Superior temporal gyrus (tissue), 1 donor: ENCODE data around the gene COL9A3.
A peak's percentile ranks its signal among the peaks of the same experiment; 100 is the strongest.

Source experiments
- DNase-seq: peaks from one replicate; pipeline ENCODE4 v3.0.0-alpha.2; 2016; ENCODE audit errors: extremely low spot score

Gene COL9A3

GRCh38 chr20:62796699-62797491 is 20.0 kb upstream of the COL9A3 start:
- DNase-seq = no peak

DNA sequence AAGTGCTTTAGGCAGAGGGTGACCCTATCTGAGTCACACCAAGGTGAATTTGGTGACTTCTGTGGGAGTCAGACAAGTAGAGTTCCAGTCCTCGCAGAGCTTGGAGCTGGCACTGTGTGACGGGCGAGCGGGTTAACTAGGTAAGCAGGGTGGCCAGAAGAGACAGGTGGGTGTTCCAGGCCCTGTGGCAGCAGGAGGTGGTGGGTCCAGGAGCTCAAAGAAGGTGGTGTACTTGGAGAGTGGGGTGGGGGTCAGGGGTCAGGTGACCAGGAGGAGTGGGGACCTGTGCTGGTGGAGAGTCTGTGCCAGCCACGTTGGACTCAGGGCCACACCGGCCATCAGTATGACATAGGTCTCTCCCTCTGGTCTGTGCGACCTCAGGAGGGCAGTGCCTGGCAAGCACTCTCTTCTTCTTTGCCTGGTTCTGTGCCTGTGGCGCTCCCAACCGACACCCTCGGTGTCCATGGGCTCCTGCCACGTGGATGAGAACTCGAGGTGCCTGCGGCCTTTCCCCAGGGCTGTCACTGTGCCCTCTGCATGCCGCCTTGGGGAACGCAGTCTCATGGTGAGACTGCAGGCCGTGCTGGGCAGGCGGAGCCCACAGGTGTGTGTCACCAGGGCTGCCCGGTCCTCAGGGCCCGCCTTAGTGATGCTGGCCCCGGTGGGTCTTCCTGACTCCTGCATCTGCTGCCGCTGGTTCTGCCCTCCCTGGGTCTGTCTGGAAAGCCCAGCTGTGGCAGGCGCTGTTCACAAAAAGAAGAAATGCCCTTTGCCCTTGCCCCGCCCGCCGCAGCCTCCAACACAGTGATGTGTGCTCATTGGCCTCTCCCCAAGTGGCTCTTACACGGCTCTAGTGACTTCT is 18.9 kb upstream of the COL9A3 start:
- no peak for DNase-seq

DNA sequence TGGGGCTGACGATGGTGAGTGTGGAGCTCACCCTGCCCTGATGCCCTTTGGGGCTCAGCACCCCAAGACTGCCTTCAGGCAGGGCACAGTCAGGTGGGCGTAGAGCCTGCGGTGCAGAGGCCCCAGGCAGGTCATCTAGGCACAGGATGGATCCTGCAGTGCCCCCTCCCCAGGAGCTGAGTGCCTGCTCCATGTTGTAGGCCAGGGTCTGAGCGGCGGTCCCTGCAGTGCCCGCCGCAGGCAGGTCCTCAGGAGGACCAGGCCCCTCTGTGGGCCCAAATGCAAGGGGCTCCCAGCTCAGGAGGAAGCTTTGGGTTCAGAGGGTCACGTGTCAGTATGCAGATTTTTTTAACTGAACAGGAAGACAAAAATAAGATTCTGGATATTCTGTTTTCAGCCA is 17.8 kb upstream of the COL9A3 start:
- DNase-seq = no peak

DNA sequence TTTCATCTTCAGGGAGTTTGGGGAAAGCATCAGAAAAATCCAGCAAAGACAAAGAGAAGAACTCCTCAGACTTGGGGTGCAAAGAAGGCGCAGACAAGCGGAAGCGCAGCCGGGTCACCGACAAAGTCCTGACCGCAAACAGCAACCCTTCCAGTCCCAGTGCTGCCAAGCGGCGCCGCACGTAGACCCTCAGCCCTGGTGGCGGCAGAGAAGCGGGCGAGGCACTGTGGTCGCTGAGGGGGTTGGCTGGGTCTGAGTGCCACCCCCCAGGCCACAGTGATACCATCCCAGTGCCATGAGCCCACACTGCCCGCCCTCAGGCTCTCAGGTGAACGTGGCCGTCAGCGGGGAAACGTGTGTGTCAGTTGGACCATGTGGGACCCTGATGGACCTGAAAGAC is 17.4 kb upstream of the COL9A3 start:
- DNase-seq = no peak

DNA sequence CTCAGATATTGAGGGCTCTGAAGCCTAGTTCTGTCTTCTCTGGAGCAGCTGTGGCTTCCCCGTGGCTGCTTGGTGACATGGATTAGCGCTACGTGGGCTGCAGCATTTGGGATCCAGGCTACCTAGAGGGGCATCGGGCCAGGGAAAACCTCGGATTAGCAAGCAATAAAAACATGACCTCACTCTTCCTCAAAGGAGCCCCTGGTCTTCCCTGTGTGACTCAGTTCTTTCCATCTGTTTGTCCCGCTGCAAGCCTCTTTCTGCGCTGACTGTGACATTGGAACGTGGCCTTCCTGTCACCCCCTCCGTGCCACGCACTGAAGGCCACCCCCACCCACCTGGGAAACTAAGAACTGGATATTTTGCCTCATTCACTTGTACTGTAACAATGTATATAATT is 17.0 kb upstream of the COL9A3 start:
- no peak for DNase-seq

- no peak for DNase-seq
Measured at GRCh38 chr20:62800314-62801259, 16.3 kb upstream of the COL9A3 start.

DNA sequence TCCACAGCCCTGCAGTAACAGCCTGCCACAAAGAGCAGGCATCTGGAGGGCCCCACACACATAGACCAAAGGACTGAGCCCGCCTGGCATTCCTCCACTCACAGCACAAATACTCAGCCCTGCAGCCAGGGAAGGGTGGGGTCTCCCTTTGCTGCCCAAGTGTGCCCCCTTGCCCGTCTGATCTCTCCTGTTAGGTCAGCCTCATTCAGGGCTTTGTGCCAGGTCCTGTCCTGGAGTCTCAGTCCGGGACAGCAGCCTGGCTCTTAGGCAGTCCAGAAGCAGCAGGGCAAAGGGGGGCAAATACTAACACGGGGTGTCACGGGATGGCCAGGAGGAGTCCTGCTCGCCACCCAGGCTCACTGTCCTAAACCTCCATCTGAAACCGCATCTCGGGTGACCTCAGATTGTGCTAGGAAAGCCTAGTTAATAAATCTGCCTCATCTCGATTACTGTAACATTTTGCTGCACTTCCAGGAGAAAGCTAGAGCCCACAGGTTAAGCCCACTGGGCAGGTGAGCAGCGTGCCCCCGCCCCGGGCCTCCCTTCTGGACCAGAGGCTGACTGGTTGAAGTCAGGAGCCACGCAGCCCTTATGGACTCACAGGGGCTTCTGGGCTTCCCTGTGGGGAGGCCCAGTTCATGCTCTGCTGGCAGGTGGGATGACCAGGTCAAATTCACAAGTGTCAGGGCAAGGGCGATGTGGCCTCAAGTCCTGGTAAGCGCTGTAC is 15.4 kb upstream of the COL9A3 start:
- no peak for DNase-seq

DNA sequence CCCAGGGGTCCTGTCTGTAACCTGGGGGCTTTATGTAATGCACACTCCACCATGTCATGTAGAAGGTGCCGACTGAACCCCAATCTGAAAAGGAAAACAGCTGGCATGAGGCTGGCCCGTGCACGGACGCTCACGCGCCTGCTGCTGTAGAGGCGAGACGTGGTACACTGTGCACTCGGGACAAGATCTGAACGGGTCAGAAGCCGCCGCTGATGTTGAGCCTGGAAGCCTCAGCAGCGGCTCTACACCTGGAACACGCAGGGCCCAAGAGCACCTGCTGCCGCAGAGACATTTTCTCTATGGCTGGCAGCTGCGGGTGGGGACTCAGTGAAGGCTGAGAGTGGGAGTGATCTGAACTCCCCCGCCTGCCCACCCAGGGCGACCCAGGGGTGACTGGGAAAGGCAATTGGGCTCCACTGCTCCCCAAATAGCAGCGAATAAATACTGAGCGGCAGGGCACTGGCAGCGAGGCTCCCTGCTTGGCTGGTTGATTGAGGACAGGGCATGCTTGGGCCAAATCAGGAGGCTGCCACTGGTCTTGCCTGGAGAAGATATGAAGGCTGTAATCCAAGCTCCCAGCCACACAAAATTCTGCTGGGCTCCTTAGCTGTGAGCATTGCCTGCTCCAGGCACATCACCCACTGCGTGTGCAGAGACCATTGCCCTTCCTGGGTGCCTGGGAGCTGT is 14.7 kb upstream of the COL9A3 start:
- no peak for DNase-seq

DNA sequence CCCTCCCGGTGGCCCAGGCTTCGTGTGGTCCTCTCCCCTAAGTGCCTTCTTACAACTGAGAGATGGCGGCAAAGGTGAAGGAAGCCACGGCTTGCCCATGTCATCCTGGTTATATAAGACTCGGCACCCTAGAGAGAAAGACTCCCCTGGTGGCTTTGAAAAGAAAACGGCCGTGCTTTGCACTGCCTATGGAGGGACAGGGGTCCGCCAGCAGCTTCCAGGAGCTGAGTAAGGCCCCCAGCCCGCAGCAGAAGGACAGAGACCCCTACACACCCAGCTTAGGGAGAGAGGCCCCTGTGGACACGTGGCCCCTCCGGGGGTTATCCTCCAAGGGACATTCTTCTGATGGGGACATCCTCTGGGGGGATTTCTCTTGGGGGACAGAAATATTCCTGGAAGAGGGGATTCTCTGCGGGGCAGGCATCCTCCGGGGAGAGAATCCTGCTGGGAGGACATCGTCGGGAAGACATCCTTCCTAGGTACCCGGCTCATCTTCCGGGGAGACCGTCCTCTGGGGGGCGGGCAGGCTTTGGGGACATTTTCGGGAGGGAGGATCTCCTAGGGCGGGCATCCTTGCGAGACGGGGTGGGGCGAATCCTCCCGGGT is 12.7 kb upstream of the COL9A3 start:
- no peak for DNase-seq

- no peak for DNase-seq
Measured at GRCh38 chr20:62804627-62805154, 12.2 kb upstream of the COL9A3 start, which contains the start of gene OGFR. OGFR (plus strand) TSS chr20:62804835; CDS start chr20:62804860, 25 bp downstream.

DNA sequence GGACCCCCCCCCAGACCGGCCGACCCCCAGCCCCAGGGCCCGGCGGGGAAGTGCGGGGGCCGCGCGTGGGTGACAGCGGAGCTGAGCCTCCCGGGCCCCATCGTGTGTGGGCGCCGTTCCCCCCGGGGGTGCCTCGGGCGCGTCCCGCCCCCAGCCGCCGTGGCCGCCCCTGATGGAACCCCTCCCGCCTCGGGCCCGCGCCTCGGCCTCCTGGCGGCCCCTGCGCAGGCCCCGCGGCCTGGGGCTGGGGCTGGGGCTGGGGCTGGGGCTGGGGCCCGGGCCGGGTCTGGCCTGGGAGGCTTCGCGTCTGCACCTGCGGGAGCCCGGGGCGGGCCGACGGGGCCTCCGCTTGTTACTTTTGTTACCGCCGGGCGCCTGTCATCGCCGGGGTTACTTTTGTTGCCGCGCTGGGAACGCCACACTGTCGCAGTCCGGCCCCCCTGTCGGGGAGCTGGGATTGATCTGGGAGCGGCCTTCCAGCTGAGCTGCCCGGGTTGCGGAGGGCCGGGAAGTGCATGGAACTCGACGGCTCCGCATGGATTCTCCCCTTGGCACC is 11.6 kb upstream of the COL9A3 start:
- DNase-seq = no peak

GRCh38 chr20:62805711-62806382 is 11.0 kb upstream of the COL9A3 start:
- no peak for DNase-seq

DNA sequence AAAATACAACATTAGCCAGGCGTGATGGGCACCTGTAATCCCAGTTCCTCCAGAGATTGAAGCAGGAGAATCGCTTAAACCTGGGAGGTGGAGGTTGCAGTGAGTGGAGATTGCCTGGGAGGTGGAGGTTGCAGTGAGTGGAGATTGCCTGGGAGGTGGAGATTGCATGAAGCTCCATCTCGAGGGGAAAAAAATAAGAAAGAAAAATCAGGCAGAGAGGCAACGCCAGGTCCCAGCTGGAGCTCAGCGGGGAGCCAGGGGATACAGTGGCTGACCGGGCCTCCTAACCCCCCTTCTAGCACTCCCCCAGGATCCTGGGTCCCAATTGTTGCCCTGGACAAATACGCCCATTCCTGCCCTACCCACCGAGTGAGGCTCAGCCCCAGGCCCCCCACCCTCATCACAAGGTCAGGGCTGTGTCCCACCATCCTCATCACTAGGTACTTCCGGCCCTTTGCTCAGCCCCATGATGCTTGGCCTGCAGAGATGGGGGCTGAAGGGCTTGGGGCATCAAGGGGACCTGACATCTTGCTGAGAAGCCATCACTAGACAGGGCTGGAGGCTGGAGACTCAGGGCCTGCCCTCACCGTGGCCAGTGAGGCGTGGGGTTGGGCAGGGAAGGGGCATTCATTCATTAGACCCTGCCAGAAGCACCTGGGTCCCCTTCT is 10.3 kb upstream of the COL9A3 start:
- no peak for DNase-seq

DNA sequence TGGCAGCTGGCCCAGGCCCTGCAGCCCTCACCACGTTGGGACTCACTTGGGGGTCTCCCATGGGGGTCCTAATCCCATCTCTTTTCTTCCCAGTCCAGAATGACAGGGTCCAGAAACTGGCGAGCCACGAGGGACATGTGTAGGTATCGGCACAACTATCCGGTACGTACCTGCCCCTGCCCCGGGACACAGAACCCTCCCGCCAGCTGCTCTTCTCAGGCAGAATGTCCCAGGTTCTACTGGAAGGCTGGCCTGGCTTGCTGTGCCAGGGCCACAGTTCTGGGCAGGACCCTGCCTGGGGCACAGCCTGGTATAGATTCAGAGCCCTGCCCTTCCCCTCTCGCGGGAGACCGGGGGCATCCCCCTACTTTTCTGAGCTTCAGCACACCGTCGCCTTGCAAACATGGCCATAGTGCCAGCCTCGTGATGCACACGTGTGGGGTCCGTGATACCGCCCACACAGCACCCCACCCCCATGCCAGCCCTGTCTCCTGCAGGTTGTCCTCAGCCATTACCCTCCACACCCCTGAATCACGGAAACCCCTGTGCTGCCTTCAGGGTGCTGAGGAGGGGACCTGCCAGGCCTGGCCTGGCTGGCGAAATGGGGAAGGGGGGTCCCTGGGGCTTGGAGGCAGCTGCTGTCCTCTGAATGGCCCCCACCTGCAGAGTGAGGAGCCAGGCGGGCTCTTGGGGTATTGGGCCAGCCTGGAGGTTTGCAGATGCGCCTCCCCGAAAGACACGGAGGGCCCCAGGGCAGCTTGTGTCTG is 9.2 kb upstream of the COL9A3 start:
- DNase-seq = no peak

- peak; percentile 82 for DNase-seq
Measured at GRCh38 chr20:62808211-62808865, 8.5 kb upstream of the COL9A3 start.

DNA sequence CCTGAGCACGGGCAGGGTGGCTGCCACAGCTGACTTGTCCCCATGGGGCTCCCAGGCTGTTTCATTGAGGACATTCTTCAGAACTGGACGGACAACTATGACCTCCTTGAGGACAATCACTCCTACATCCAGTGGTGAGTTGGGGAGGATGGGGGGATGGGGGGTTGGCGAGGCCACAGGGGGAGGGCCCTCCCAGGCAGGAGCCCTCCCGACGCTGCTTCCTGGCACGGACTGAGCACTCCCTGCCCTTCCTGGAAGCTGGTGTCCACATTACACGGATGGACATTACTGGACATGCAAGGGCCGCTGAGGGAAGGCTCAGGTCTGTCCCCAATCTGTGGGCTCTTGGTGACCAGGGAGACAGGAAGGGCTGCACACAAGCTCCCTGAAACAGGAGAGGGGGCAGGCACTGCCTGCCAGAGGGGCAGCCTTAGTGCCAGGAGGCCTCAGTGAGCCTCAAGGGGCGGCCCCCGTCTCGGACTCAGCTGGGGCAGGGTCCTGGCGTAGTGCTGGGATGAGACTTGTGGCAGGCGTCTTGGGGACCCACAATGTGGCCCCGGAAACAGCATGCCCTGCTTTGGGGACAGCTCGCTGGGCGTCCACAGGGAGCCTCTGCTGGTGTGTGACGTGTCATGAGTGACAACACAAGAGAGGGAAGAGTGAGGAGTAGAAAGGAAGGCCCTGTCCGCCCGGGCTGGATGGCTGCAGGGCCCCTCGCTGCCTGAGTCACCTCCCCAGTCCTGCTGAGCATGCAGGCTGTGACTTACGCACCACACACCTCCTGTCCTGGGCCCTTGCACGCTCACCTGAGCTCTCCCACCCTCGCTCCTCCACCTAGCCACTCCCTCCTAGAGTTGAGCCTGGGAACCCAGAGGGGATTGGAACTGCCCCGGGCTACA is 7.1 kb upstream of the COL9A3 start:
- no peak for DNase-seq
